OCI-LY1 (cell line): ENCODE results near the gene CCDC8.

Experiments used
- EZH2 ChIP-seq: fragments of 200-600 bp; sonication (generic), shearing (Covaris generic); IDR thresholded peaks from 2 replicates; pipeline ENCODE4 v1.8.0; 2017; ENCODE audit warnings: borderline replicate concordance, mixed run types, mild to moderate bottlenecking, antibody characterized with exemption, low read length, moderate library complexity, mixed read lengths
- TF ChIP-seq, protein P1 (sequence below): fragments of 200-600 bp; sonication (generic), shearing (Covaris generic); IDR thresholded peaks from 2 replicates; pipeline ENCODE4 v1.5.1; 2017; ENCODE audit warnings: mild to moderate bottlenecking, antibody characterized with exemption, low read length, moderate library complexity, mixed read lengths

DNA sequence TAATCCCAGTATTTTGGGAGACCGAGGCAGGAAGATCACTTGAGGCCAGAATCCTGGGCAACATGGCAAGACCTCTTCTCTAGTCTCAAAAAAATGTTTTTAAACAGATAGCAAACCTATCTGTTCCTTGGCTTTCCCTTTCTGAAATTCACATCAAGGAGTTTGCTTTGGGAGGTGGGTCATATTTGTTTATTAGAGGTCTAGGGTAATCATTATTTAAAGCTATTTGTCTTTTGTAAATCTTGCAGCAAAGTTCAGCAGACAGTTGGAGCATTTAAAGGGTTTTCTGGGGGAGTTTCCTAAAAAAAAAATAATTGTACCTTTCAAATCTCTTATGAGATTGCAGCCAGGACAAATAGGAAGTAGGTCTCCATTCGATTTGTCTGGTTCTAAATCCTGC is 49.0 kb downstream of the CCDC8 start:
- TF ChIP-seq, protein P1, sequence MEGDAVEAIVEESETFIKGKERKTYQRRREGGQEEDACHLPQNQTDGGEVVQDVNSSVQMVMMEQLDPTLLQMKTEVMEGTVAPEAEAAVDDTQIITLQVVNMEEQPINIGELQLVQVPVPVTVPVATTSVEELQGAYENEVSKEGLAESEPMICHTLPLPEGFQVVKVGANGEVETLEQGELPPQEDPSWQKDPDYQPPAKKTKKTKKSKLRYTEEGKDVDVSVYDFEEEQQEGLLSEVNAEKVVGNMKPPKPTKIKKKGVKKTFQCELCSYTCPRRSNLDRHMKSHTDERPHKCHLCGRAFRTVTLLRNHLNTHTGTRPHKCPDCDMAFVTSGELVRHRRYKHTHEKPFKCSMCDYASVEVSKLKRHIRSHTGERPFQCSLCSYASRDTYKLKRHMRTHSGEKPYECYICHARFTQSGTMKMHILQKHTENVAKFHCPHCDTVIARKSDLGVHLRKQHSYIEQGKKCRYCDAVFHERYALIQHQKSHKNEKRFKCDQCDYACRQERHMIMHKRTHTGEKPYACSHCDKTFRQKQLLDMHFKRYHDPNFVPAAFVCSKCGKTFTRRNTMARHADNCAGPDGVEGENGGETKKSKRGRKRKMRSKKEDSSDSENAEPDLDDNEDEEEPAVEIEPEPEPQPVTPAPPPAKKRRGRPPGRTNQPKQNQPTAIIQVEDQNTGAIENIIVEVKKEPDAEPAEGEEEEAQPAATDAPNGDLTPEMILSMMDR, result no peak
- no peak for TF ChIP-seq EZH2
